Keratinocyte (primary cell): ENCODE results near the gene NAALADL2. TPM values are rescaled to one million over a fixed set of nuclear protein-coding genes. Genes with fewer than 3 reads are reported as not detected.

Experiments
- DNase-seq: peaks from one replicate; pipeline ENCODE4 v3.0.0-alpha.2; 2011; ENCODE audit warnings: low read depth, missing footprints, low spot score
- FAIRE-seq: peaks from 2 replicates; lab custom pipeline; 2011; peaks lifted over from hg19 to GRCh38; lab: Jason Lieb, UNC
- H2AFZ ChIP-seq: 2 replicates; pipeline ENCODE4 v1.6.0; 2012; ENCODE audit warnings: low read length, control low read depth, inconsistent platforms; ENCODE audit not compliant: control insufficient read depth
- H3K27ac ChIP-seq: 2 replicates; pipeline ENCODE4 v1.5.1; 2011; ENCODE audit warnings: low read length; ENCODE audit not compliant: control insufficient read depth, insufficient read depth
- H3K27me3 ChIP-seq: 3 replicates; pipeline ENCODE4 v1.6.0; 2011; ENCODE audit warnings: low read length; ENCODE audit not compliant: control insufficient read depth, insufficient read depth; ENCODE audit errors: extremely low read depth
- H3K36me3 ChIP-seq, 2 experiments: 2 replicates in 1 of 2; 3 replicates in 1 of 2; pipeline ENCODE4 v1.5.1; 2011; ENCODE audit warnings: low read length in 2 of 2, mild to moderate bottlenecking in 1 of 2; ENCODE audit not compliant: control insufficient read depth in 2 of 2, insufficient read depth in 2 of 2; ENCODE audit errors: extremely low read depth in 1 of 2
- H3K4me1 ChIP-seq: 3 replicates; pipeline ENCODE4 v1.5.1; 2011; ENCODE audit warnings: low read length; ENCODE audit not compliant: control insufficient read depth, insufficient read depth; ENCODE audit errors: extremely low read depth
- H3K4me2 ChIP-seq: 3 replicates; pipeline ENCODE4 v1.6.0; 2011; ENCODE audit warnings: low read depth, low read length; ENCODE audit not compliant: control insufficient read depth, insufficient read depth; ENCODE audit errors: extremely low read depth
- H3K4me3 ChIP-seq, 3 experiments: fragments of 200-600 bp in 1 of 3; sonication (generic) in 1 of 3; 2 replicates in 2 of 3; 3 replicates in 1 of 3; pipeline ENCODE4 v1.5.1; 2011 to 2016; ENCODE audit warnings: low read length in 3 of 3, mild to moderate bottlenecking in 3 of 3, control low read depth in 2 of 3, inconsistent platforms in 1 of 3, low read depth in 1 of 3, mixed read lengths in 1 of 3, mixed run types in 1 of 3, moderate library complexity in 1 of 3; ENCODE audit not compliant: control insufficient read depth in 2 of 3, insufficient read depth in 2 of 3; ENCODE audit errors: extremely low read depth in 1 of 3
- H3K79me2 ChIP-seq: 2 replicates; pipeline ENCODE4 v1.6.0; 2012; ENCODE audit warnings: low read length; ENCODE audit not compliant: control insufficient read depth, insufficient read depth
- H3K9ac ChIP-seq: 3 replicates; pipeline ENCODE4 v1.6.0; 2011; ENCODE audit warnings: low read length; ENCODE audit not compliant: control insufficient read depth, insufficient read depth; ENCODE audit errors: extremely low read depth
- H3K9me1 ChIP-seq: 3 replicates; pipeline ENCODE4 v1.6.0; 2011; ENCODE audit warnings: low read length; ENCODE audit not compliant: control insufficient read depth, insufficient read depth; ENCODE audit errors: extremely low read depth
- H3K9me3 ChIP-seq: 2 replicates; pipeline ENCODE4 v1.5.1; 2012; ENCODE audit warnings: low read depth, low read length; ENCODE audit not compliant: control insufficient read depth
- H4K20me1 ChIP-seq: 3 replicates; pipeline ENCODE4 v1.6.0; 2011; ENCODE audit warnings: low read length; ENCODE audit not compliant: control insufficient read depth, insufficient read depth; ENCODE audit errors: extremely low read depth
- EZH2 ChIP-seq: IDR thresholded peaks from one replicate; pipeline ENCODE4 v1.6.1; 2012; ENCODE audit warnings: inconsistent platforms, mild to moderate bottlenecking, low read length, moderate library complexity
- dilution Hi-C: fragments of 300-500 bp; cut with MboI; formaldehyde crosslinking; loops from one replicate; pipeline ENCODE4 v1.7.0; 2020; ENCODE audit warnings: low sequenced_read_pairs; ENCODE audit not compliant: extremely low pct_ligation_motif_present
- polyA plus RNA-seq, 5 experiments: library from polyadenylated mRNA; depleted of rRNA in 3 of 5; stranded (reverse) in 3 of 5; stranded (forward) in 1 of 5; unstranded in 1 of 5; fragments of >200 nt; gene quantifications; 1 replicate in 1 of 5; 2 replicates in 3 of 5; 3 replicates in 1 of 5; pipeline versions ENCODE4 v1.2.1 to v1.2.3, GENCODE V29; 2011 to 2012; ENCODE audit warnings: missing spikeins in 2 of 5, low read depth in 1 of 5, low replicate concordance in 1 of 5
- TF ChIP-seq, protein P1 (sequence below), 3 experiments: IDR thresholded peaks in 1 of 3; conservative IDR thresholded peaks in 1 of 3; optimal IDR thresholded peaks in 1 of 3; 2 replicates in 2 of 3; 3 replicates in 1 of 3; pipeline versions ENCODE3 to v1.5.1; 2011; ENCODE audit warnings: low read length in 3 of 3, mild to moderate bottlenecking in 3 of 3, moderate library complexity in 2 of 3, control low read depth in 1 of 3, inconsistent platforms in 1 of 3; ENCODE audit not compliant: insufficient read depth in 2 of 3; ENCODE audit errors: extremely low read depth in 1 of 3

NAALADL2 gene
- polyA plus RNA-seq, 1 donor (not counting 4 experiments of a cell fraction or from before 2014, with no cell fraction given) = 0.75 TPM

- no peak overlapping the region for H3K27ac ChIP-seq
- H3K79me2 ChIP-seq = no peaks in the 10 kb centered on the region
- H4K20me1 ChIP-seq = no peaks in the 10 kb centered on the region
- no peaks in the 10 kb centered on the region for H3K4me1 ChIP-seq
- DNase-seq (no peak), FAIRE-seq (no peak)
- no peak for TF ChIP-seq EZH2
- TF ChIP-seq, protein P1, sequence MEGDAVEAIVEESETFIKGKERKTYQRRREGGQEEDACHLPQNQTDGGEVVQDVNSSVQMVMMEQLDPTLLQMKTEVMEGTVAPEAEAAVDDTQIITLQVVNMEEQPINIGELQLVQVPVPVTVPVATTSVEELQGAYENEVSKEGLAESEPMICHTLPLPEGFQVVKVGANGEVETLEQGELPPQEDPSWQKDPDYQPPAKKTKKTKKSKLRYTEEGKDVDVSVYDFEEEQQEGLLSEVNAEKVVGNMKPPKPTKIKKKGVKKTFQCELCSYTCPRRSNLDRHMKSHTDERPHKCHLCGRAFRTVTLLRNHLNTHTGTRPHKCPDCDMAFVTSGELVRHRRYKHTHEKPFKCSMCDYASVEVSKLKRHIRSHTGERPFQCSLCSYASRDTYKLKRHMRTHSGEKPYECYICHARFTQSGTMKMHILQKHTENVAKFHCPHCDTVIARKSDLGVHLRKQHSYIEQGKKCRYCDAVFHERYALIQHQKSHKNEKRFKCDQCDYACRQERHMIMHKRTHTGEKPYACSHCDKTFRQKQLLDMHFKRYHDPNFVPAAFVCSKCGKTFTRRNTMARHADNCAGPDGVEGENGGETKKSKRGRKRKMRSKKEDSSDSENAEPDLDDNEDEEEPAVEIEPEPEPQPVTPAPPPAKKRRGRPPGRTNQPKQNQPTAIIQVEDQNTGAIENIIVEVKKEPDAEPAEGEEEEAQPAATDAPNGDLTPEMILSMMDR (optimal IDR thresholded peaks at IDR 0.05 in 1 of 3, IDR thresholded peaks at IDR 0.05 in 1 of 3, conservative IDR thresholded peaks at IDR 0.05 in 1 of 3; ENCODE audit: extremely low read depth in 1 of 3, insufficient read depth in 2 of 3, low read length in 3 of 3) = no peak
- H2AFZ ChIP-seq = no peak overlapping the region
- dilution Hi-C loops = no loop called here
- no peaks in the 10 kb centered on the region for H3K27me3 ChIP-seq
- no peak overlapping the region for H3K4me2 ChIP-seq
- peaks cover 2% of the 10 kb centered on the region for H3K9me3 ChIP-seq
- no peak overlapping the region for H3K4me3 ChIP-seq
- no peak overlapping the region for H3K9ac ChIP-seq
- no peaks in the 10 kb centered on the region for H3K36me3 ChIP-seq
- no peaks in the 10 kb centered on the region for H3K9me1 ChIP-seq
Measured at GRCh38 chr3:175047786-175048185, 188.7 kb downstream of the NAALADL2 start.

GRCh38 chr3:175057401-175057800 lies 198.3 kb downstream of the NAALADL2 start:
- DNase-seq (no peak), FAIRE-seq (no peak)
- Histone ChIP-seq H3K27me3 (no peaks in the 10 kb centered on the region), H3K9me3 (no peaks in the 10 kb centered on the region), H3K4me1 (no peaks in the 10 kb centered on the region), H3K4me2 (no peak overlapping the region), H3K36me3 (no peaks in the 10 kb centered on the region), H2AFZ (no peak overlapping the region), H3K9me1 (no peaks in the 10 kb centered on the region), H3K27ac (no peak overlapping the region), H3K79me2 (no peaks in the 10 kb centered on the region), H4K20me1 (no peaks in the 10 kb centered on the region), H3K4me3 (no peak overlapping the region), H3K9ac (no peak overlapping the region)
- dilution Hi-C loops = no loop called here
- no peak for TF ChIP-seq EZH2
- TF ChIP-seq, protein P1 (optimal IDR thresholded peaks at IDR 0.05 in 1 of 3, IDR thresholded peaks at IDR 0.05 in 1 of 3, conservative IDR thresholded peaks at IDR 0.05 in 1 of 3; ENCODE audit: extremely low read depth in 1 of 3, insufficient read depth in 2 of 3, low read length in 3 of 3) = no peak
